NCI-H2171 treated with DMSO at 0.1 percent for 48 hours (cell line): ENCODE data around the gene LINC01488.

Experiments used
- DNase-seq: peaks from one replicate; lab custom pipeline; 2025; lab: John Stamatoyannopoulos, UW

LINC01488 gene

DNA sequence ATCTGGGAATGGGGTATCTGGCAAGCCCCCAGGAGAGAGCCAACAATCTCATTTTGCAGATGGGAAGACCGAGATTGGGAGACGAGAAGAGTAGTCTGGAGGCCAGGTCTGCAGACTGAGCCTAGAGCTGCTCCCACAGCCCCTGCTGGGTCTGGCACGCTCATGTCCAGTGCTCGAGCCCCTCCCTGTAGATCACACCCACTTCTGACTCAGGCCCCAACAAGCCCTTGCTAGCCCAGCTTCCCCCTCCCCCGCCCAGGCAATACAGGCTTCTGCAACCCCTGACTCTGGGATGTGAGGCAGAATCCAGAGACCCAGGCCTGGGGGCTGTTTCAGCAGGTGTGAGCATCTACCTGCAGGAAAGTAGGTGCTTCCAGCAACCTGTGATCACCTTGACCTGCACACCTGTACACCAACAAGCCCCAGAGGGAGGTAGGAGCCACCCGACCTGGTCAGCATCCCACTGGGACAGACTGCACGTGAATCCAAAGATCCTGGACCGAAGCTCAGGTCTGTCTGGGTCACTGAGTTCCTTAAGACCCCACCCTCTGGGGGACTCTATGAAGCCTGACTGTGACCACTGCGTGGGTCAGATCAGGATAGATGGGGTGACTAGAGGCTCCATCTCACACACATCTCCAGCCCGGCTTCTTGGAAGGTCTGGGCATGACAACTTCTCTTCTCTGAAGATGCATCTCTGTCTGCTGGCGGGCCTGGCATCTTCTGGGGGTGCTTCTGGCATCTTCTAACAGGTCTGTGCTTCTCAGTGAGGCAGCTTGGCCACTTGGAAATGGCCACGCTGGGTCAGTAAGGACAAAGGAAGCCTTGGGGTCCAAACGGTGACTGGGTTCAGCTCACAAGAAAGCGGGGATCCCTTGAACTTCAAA is 29.3 kb downstream of the LINC01488 start:
- no peak for DNase-seq

DNA sequence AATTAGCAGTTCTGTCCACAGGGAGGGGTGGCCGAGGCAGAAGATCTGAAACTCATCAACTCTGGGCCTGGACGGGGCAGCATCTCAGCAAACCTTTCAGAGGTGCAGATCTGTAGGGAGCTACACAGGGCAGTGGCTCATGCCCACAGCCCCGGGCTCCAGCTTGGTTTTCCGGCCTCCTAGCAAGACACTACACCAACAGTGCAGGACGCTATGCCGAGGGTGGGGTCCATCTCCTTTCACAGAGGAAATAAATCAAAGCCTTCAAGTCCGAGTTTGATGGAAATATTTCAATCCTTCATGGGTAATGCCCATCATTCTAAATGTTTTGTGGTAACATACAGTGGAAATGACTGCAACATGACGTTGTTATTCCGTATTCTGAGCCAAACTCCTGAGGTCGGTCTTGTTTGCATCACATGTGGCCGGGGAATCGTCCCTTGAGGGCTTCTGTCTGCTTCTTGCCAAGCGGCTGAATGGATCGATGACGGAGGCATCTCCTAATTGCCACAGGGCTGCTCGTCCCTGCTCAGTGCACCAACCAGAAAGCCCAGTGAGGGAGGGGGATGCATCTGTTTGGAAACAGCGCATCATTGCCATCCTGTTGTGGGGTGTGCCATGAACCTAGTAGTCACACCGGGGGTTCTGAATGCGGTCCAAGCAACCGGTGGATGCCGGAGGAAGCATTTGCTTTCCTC is 30.0 kb downstream of the LINC01488 start:
- peak; percentile 28 for DNase-seq

DNA sequence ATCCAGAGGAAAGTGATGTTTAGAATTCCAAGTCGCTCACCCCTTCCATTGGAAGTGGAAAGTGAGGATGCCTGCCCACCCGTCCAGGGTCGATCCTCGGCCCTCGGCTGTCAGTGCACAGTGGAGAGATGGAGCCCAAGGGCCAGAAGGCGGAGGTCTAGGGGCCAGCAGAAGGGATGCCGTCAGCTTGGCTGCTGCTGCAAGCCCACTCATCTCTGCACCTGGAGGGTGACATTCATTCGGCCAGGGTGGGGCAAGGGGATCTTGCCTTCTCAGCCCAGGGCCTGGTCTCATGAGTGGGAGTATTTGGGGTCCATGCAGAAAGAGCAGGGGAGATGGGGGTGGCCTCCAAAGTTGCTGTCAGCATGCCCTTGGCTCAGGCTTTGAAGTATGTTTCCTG is 30.7 kb downstream of the LINC01488 start:
- DNase-seq = no peak

DNA sequence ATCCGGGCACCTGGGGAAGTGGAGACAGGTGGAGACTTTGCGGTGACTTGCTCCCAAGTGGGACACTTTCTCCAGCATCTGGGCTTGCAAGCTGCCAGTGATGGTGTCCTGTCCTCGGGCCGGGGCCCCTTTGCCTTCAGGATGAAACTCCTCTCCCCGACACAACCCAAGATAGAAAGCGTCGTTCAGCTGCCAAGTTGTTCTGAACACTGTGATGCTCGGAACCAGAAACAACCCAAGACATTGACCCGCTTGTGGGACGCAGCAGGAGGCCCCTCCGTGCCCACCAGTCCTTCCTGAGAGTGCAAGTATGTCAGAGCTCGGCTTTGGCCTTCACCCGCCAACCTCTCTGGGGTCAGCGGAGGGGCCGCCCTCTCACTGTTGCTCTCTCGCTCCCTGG is 31.3 kb downstream of the LINC01488 start:
- DNase-seq = no peak

DNA sequence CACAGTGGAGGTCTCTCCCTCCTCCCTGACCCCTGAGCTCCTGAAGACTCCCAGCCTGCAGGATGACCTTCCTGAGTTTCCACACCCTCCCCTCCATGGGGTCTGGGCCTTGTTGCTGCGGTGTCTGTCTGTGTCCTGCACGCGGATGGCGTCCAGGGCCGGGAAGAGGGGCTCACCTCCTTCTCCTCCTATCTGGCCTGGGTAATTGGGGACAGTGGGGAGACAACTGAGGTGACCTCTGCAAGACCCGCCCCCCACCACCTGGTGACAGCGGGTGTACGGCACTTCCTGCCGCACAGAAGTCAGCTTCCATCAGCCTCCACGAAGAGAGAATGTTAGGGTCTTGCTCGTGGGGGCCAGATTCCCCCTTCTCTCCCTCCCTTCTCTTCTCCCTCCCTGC is 31.7 kb downstream of the LINC01488 start:
- no peak for DNase-seq

DNA sequence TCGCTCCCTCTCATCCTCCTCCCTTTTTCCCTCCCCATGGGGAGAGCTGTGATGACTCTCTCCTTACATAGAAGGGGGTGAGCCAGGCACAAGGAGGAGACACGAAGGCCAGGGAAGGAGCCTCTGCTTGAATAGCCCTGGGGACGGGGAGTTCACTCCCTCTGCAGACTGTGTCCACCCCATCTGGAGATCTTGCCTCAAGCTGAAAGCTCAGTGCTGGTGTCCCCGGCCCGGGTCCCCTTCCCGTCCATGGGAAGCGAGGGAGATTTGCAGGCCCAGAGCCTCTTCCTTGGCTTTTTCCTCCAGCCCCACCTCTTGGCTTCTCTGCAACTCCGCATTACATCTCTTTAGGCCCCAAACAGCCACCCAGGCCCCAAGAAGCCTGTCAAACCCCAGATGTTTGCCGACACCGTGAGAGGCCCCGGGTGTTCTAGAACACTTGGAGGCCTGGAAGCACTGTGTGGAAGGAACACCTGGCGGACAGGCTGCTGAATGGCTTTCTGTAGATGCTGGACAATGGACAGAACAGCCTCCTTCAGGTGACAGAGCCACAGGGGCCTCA is 32.3 kb downstream of the LINC01488 start:
- no peak for DNase-seq

DNA sequence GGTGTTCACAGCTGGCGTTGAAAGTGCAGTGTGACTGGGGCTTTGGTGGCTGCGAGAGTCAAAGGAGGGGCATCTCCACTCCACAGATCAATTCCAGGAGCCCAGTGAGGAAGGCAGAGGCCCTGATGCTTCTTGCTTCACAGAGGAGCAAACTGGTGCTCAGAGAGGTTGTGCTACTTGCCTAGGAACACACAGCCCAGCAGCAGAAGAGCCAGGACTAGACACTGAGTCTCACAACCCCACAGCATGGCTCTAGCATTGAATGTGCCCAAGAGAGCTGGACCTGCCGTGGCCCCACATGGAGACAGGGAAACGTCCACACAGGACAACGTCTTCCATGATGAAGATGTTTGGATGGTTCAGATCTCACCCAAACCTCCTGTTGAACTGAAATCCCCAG is 33.3 kb downstream of the LINC01488 start:
- no peak for DNase-seq

DNA sequence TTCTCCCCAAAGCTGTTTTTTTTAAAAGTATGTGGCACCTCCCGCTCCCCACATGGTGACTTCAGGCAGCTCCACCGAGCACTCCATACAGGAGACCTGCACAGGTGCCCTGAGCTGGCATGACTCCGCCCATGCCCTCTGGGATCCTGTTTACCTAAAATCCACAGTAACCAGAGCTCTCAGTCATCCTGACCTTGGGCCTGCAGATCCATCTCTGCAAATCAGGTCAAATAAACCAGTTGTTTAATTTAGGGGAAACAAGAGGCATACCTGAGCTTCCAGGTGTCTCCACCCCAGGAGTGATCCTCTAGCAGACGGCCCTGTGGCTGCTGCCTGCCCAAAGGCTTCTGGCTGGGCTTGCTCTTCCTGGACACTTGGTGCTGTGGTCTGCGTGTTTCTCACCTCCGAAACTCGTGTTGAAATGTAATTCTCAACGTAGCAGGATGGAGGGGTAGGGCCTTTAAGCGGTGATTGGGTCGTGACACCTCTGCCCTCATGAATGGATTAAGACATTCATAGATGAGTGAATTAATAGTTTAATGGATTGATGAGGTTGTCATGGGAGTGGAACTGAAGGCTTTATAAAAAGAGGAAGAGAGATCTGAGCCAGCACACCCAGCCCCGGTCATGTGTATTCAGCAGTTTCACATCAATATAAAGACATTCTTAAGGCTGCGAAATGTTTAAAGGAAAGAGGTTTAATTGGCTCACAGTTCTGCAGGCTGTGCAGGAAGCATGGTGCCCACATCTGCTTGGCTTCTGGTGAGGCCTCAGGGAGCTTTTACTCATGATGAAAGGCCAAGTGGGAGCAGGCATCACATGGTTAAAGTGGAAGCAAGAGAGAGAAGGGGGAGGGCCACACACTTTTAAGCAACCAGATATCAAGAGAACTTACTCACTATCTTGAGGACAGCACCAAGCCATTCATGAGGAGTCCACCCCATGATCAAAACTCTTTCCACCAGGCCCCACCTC is 34.1 kb downstream of the LINC01488 start:
- no peak for DNase-seq

DNA sequence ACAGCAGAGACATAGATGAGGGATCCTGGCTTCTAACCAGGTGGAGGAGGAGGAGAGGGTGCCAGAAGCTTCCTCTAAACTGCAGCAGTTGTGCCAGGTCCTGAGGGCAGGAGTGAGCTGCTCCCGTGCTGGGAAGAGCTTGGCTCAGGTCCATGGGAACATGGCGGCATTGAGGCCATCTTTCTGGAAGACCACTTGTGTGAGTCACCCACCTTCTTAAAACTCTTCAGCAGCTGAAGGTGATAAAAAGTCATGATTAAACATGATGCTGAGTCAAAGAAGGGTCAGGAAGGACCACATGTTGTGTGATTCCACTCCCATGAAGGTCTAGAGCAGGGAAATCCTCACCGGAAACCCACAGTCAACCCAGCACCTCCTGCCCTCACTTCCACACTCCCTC is 35.1 kb downstream of the LINC01488 start:
- DNase-seq = no peak

DNA sequence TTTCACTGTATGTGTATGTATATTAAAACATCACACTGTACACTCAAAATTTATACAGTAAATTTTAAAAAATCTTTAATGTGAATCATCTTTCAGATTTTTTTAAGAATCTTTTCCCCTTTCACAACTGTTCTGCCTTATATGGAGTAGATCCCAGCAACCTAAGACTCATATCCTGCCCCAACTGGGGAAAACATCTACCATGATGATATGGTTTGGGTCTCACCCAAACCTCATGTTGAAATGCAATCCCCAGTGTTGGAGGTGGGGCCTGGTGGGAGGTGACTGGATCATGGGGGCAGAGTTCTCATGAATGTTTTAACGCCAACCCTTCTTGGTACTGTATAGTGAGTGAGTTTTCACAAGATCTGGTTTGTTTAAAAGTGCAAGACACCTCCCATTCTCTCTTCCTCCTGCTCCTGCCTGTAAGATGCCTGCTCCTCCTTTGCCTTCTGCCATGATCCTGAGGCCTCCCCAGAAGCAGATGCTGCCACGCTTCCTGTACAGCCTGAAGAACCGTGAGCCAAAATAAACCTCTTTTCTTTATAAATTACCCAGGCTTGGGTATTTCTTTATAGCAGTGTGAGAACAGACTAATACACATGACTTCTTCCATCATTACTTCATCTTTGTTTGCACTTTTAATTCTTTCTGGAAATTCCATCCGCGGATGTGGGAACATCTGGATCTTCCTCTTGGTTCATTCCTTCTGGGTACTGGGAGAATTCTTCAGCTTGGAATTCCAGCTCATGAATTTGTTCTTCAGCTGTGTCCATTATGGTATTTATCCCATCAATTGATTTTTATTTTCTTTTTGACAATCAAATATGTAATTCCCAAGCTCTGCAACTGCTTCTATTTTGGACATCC is 36.9 kb downstream of the LINC01488 start:
- no peak for DNase-seq

DNA sequence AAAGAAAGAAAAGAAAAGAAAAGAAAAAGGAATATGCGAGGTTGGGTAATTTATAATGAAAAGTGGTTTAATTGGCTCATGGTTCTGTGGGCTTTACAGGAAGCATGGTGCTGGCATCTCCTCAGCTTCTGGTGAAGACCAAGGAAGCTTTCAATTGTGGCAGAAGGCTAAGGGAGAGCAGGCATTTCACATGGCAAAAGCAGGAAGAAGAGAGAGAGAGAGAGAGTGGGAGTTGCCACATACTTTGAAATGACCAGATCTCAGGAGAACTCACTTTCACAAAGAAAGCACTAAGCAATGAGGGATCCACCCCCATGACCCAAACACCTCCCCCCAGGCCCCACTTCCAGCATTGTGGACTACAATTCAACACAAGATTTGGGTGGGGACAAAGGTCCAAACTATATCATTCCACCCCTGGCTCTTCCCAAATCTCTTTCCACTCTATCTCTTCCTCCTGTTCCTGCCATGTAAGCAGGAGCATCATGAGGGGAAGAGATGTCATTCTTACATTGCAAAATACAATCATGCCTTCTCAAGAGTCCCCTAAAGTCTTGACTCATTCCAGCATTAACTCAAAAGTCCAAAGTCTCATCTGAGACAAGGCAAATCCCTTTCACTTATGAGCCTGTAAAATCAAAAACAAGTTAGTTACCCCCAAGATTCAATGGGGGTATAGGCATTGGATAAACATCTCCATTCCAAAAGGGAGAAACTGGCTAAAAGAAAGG is 38.9 kb downstream of the LINC01488 start:
- no peak for DNase-seq

DNA sequence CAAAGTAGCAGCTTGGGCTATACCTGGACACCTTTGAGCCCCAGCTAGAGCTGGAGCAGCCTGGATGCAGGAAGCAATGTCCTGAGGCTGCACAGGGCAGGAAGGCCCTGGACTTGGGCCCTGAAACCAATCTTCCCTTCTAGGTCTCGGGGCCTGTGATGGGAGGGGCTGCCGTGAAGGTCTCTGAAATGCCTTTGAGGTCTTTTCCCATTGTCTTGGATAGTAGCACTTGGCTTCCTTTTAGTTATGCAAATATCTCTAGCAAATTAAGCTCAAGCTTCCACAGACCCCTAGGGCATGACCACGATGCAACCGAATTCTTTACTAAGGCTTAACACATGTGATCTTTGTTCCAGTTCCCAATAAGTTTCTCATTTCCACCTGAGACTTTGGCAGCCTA is 40.0 kb downstream of the LINC01488 start:
- DNase-seq = no peak

DNA sequence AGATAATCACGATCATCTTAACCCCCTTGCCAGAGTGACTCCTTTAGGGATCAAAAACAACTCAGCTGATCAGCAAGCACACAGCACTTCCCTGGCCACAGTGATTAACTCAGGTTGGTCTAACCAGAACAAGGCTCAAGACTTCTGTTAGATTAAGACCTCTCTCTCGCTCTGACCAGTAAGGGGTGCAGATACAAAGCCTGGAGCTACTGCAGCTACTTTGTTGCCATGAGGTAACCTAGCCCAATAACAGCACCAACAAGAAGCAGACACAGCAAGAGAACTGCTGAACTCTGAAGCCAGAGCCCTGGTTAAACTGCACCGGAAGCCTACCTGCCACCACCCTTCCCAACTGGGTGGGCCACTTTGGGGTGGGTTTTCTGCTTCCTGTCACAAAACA is 42.0 kb downstream of the LINC01488 start:
- DNase-seq = no peak

DNA sequence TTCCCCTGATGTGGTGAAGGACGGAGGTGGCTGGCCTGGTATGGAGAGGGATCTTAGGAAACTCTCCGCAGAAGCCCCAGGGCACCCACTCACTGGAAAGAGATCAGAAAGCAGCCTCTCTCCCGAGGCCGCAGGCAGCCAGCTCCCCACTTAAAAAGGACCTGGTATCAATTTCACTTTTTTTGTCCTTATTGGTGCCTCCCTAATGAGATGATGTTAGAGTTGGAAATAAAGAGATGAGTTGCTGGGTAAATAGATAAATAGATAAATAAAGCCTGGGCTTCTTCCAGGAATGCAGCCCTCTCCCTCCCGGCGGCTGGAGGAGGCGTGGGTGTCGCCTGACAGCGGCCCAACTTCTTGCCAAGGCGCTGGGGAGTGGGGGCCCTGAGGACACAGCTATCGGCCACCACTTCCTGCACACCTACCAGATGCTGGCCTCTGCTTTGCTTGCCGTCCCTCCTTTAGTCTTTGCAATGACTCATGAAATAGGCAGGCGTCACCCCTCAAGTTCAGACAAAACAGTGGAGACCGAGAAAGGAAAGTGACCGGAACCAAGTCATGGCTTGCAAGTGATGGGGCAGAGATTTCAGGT is 42.9 kb downstream of the LINC01488 start:
- DNase-seq = no peak

DNA sequence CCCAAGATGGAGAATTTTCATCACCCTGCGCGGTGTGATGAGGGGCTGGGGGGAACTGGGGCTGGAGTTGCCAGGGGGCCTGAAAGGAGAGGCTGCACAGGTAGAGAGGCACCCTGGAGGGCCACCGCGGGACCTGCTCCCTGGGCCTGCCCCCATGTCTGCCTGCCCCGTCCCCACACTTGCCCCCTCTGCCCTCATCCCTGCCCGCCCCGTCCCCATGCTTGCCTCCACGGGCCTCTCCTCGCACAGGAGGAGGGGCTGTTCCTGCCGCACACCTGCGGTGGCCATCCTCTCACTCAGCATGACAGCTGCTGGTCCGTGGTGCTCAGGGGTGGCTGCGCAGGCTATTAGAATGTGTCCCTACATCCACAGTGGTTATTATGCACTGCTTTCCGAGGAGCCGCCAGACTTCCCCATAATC is 43.5 kb downstream of the LINC01488 start:
- DNase-seq = no peak

DNA sequence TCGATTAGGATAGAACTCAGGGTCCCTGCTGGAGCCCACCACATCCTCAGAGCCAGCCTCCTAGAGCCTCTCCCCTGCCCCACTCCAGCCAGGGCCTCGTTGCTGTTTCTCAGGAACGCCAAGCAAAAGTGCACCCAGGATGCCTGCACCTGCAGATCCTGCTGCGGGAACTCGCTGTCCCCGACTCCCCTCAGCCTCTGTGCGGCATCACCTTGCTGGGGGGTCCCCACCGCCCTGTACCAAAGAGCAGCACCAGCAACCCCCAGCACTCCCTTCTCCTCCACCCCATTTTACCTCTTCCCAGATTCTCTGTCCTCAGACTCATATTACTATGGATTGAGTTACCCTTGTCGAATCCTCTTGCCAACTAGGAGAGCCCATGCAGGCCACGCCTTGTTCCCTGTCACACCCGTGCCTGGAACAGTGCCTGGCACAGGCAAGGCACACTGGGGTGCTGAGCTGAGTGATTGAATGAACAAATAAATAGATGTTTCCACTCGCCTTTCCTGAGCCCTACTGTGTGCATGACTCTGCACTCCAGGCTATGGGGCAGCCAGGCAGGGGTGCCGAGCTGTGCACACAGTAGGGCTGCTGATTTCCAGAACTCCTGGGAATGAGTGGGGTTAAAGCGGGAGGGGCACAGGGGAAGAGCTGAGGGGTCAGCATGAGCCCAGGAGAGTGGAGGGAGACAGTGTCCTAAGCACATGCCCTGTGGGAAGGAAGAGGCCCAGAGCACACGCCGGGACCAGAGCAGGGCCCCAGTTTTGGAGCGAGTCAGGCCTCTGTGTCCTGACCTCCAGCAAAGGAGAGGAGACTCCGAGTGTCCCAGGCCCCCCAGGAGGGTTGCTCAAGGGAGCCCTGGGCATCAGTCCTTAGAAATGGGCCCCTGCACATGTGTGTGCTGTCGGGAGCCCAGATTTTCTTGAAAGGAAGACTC is 44.3 kb downstream of the LINC01488 start:
- DNase-seq = no peak

DNA sequence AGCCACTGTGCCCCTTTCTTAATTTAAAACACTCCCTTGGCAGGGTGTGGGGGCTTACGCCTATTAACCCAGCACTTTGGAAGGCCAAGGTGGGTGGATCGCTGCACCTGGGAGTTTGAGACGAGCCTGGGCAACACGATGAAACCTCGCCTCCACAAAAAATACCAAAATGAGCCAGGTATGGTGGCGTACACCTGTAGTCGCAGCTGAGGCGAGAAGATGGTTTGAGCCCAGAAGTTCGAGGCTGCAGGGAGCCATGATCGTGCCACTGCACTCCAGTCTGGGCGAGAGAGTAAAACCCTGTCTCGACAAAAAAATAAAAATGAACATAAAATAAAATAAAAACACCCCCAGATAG is 45.0 kb downstream of the LINC01488 start:
- DNase-seq = no peak

DNA sequence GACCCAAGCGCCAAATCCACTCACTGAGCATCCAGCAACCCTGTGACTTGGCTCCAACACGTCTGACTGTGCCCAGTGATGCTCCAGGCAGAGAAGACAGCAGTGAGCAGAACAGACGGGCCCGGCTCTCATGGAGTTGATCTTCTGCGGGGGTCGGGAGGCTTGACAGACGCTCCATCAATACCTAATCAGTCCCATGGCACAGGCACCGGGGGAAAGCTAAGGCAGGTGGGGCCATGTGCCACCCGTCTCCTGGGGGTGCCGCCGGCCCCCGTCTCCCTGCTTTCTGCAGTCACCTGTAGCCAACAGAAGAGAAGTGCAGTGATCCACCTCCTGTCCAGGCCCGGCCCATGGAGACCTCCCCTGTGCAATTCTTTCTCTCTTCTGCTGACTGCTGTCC is 47.5 kb downstream of the LINC01488 start:
- no peak for DNase-seq
